Activated CD4-positive, alpha-beta T cell treated with anti-CD3 and anti-CD28 coated beads, Interleukin-2, amount 10 ng/mL, durations not matched to agents 24 days and 14 days (primary cell): ENCODE data around the gene KYAT1. TPM values are rescaled to one million over a fixed set of nuclear protein-coding genes. Genes with fewer than 3 reads are reported as not detected.
A peak's percentile ranks its signal among the peaks of the same experiment; 100 is the strongest.
"Not testable (repeated sequence)": the region's sequence is repeated elsewhere in the genome, so short reads cannot be mapped to it uniquely, and the experiment has no call there.

Source experiments
- DNase-seq: peaks from one replicate; pipeline ENCODE4 v3.0.0; 2022
- H3K27ac Mint-ChIP-seq: one replicate; pipeline ENCODE4 v1.8.0; 2022; ENCODE audit warnings: mild to moderate bottlenecking, mixed read lengths
- H3K27me3 Mint-ChIP-seq: one replicate; pipeline ENCODE4 v1.8.0; 2022; ENCODE audit warnings: mixed read lengths
- H3K36me3 Mint-ChIP-seq: one replicate; pipeline ENCODE4 v1.8.0; 2022; ENCODE audit warnings: low read depth, mild to moderate bottlenecking, mixed read lengths
- H3K4me1 Mint-ChIP-seq: one replicate; pipeline ENCODE4 v1.8.0; 2021; ENCODE audit warnings: mixed read lengths
- H3K4me3 Mint-ChIP-seq: one replicate; pipeline ENCODE4 v1.8.0; 2022; ENCODE audit warnings: mild to moderate bottlenecking, moderate library complexity, mixed read lengths
- H3K9me3 Mint-ChIP-seq: one replicate; pipeline ENCODE4 v1.8.0; 2021; ENCODE audit warnings: mixed read lengths
- intact Hi-C: fragments of 100-400 bp; cut with micrococcal nuclease; formaldehyde crosslinking; loops from one replicate; pipeline ENCODE4 v1.15.1; 2023
- total RNA-seq: library from RNA; stranded (reverse); gene quantifications from 2 replicates; pipeline ENCODE4 v1.2.3, GENCODE V29; 2022

The KYAT1 gene
- total RNA-seq, 1 donor from 2014 or later, result 11.7 TPM

GRCh38 chr9:128819716-128820664 is 61.8 kb downstream of the KYAT1 start:
- Mint-ChIP-seq H3K27me3 (no peaks in the 10 kb centered on the region), H3K4me1 (peaks cover 12% of the 10 kb centered on the region), H3K36me3 (peaks cover 31% of the 10 kb centered on the region), H3K27ac (no peak overlapping the region), H3K4me3 (peak overlapping the region; percentile 60), H3K9me3 (no peaks in the 10 kb centered on the region)
- intact Hi-C loops, result loop anchor here (2.0 to 5.0 kb wide), 4 partner anchors 48 to 315 kb away; partner anchors contain the start of genes DYNC2I2, GLE1, ZDHHC12 and ZER1
- no peak for DNase-seq

GRCh38 chr9:128818839-128819715 is 62.7 kb downstream of the KYAT1 start:
- intact Hi-C loops, result loop anchor here (1.0 to 5.0 kb wide), 6 partner anchors 10 to 314 kb away; partner anchors contain the start of genes DYNC2I2, GLE1, LRRC8A and SPOUT1
- Mint-ChIP-seq H3K36me3 (peaks cover 23% of the 10 kb centered on the region), H3K27me3 (no peaks in the 10 kb centered on the region), H3K9me3 (no peaks in the 10 kb centered on the region), H3K4me3 (peak overlapping the region; percentile 85), H3K4me1 (peaks cover 12% of the 10 kb centered on the region), H3K27ac (peak overlapping the region; percentile 58)
- peak; percentile 85 for DNase-seq

GRCh38 chr9:128818099-128818838 is 63.5 kb downstream of the KYAT1 start, which contains the start of gene ENDOG:
Gene ENDOG, plus strand, starts transcription at chr9:128818500. Its CDS starts 185 bp downstream, at chr9:128818685.
- peak; percentile 100 for DNase-seq
- no peaks in the 10 kb centered on the region for H3K27me3 Mint-ChIP-seq
- peak within 1 kb of the TSS; percentile 84 for H3K27ac Mint-ChIP-seq
- intact Hi-C loops, result loop anchor here (1.0 to 5.0 kb wide), 6 partner anchors 11 to 313 kb away; partner anchors contain the start of genes DYNC2I2, GLE1, LRRC8A and SPOUT1
- no peaks in the 10 kb centered on the region for H3K9me3 Mint-ChIP-seq
- H3K4me1 Mint-ChIP-seq, result peaks cover 12% of the 10 kb centered on the region
- H3K4me3 Mint-ChIP-seq, result peak within 1 kb of the TSS; percentile 85
- peaks cover 18% of the 10 kb centered on the region for H3K36me3 Mint-ChIP-seq

- Mint-ChIP-seq H3K27me3 (no peaks in the 10 kb centered on the region), H3K9me3 (no peaks in the 10 kb centered on the region), H3K27ac (no peak overlapping the region), H3K36me3 (peaks cover 12% of the 10 kb centered on the region), H3K4me3 (no peak overlapping the region), H3K4me1 (no peaks in the 10 kb centered on the region)
- intact Hi-C loops, result no loop called here
- no peak for DNase-seq
These were observed 70.9 kb downstream of the KYAT1 start for GRCh38 chr9:128810873-128811272.

- Mint-ChIP-seq H3K4me3 (no peak overlapping the region), H3K4me1 (no peaks in the 10 kb centered on the region), H3K27ac (no peak overlapping the region), H3K9me3 (no peaks in the 10 kb centered on the region), H3K27me3 (no peaks in the 10 kb centered on the region), H3K36me3 (peaks cover 13% of the 10 kb centered on the region)
- no peak for DNase-seq
- intact Hi-C loops, result no loop called here
These were observed 71.9 kb downstream of the KYAT1 start for GRCh38 chr9:128809831-128810230.

GRCh38 chr9:128809036-128809599 is 72.6 kb downstream of the KYAT1 start:
- H3K4me3 Mint-ChIP-seq, result no peak overlapping the region
- H3K9me3 Mint-ChIP-seq, result no peaks in the 10 kb centered on the region
- no peak for DNase-seq
- H3K4me1 Mint-ChIP-seq, result no peaks in the 10 kb centered on the region
- peaks cover 13% of the 10 kb centered on the region for H3K36me3 Mint-ChIP-seq
- no peak overlapping the region for H3K27ac Mint-ChIP-seq
- intact Hi-C loops, result no loop called here
- H3K27me3 Mint-ChIP-seq, result no peaks in the 10 kb centered on the region

GRCh38 chr9:128808543-128808942 is 73.2 kb downstream of the KYAT1 start:
- H3K4me1 Mint-ChIP-seq, result no peaks in the 10 kb centered on the region

GRCh38 chr9:128807827-128808226 is 73.9 kb downstream of the KYAT1 start:
- no peak overlapping the region for H3K27ac Mint-ChIP-seq
- no peak overlapping the region for H3K4me3 Mint-ChIP-seq
- no peaks in the 10 kb centered on the region for H3K9me3 Mint-ChIP-seq
- DNase-seq, result no peak
- H3K4me1 Mint-ChIP-seq, result no peaks in the 10 kb centered on the region
- intact Hi-C loops, result no loop called here
- peaks cover 25% of the 10 kb centered on the region for H3K36me3 Mint-ChIP-seq
- no peaks in the 10 kb centered on the region for H3K27me3 Mint-ChIP-seq

More at GRCh38 chr9:128808543-128808942, 73.2 kb downstream of the KYAT1 start:
- Mint-ChIP-seq H3K27me3 (no peaks in the 10 kb centered on the region), H3K36me3 (peaks cover 18% of the 10 kb centered on the region), H3K4me3 (no peak overlapping the region), H3K9me3 (no peaks in the 10 kb centered on the region), H3K27ac (no peak overlapping the region)
- DNase-seq, result no peak
- intact Hi-C loops, result no loop called here

- no peak for DNase-seq
- intact Hi-C loops, result no loop called here
- Mint-ChIP-seq H3K27me3 (no peaks in the 10 kb centered on the region), H3K27ac (no peak overlapping the region), H3K4me3 (no peak overlapping the region), H3K4me1 (no peaks in the 10 kb centered on the region), H3K36me3 (peaks cover 31% of the 10 kb centered on the region), H3K9me3 (no peaks in the 10 kb centered on the region)
These were observed 76.1 kb downstream of the KYAT1 start for GRCh38 chr9:128805661-128806060.

- no peak overlapping the region for H3K27ac Mint-ChIP-seq
- intact Hi-C loops, result no loop called here
- H3K36me3 Mint-ChIP-seq, result peaks cover 32% of the 10 kb centered on the region
- H3K9me3 Mint-ChIP-seq, result no peaks in the 10 kb centered on the region
- no peak for DNase-seq
- no peaks in the 10 kb centered on the region for H3K27me3 Mint-ChIP-seq
- H3K4me1 Mint-ChIP-seq, result no peaks in the 10 kb centered on the region
- no peak overlapping the region for H3K4me3 Mint-ChIP-seq
These were observed 79.3 kb downstream of the KYAT1 start for GRCh38 chr9:128802482-128802881.

GRCh38 chr9:128800061-128800460 is 81.7 kb downstream of the KYAT1 start:
- no peak overlapping the region for H3K4me3 Mint-ChIP-seq
- DNase-seq, result no peak
- intact Hi-C loops, result no loop called here
- H3K36me3 Mint-ChIP-seq, result peaks cover 29% of the 10 kb centered on the region
- H3K9me3 Mint-ChIP-seq, result no peaks in the 10 kb centered on the region
- H3K27ac Mint-ChIP-seq, result no peak overlapping the region
- no peaks in the 10 kb centered on the region for H3K4me1 Mint-ChIP-seq
- H3K27me3 Mint-ChIP-seq, result no peaks in the 10 kb centered on the region

- no peak overlapping the region for H3K27ac Mint-ChIP-seq
- no peaks in the 10 kb centered on the region for H3K4me1 Mint-ChIP-seq
- intact Hi-C loops, result no loop called here
- peaks cover 28% of the 10 kb centered on the region for H3K36me3 Mint-ChIP-seq
- DNase-seq, result peak; percentile 51
- H3K9me3 Mint-ChIP-seq, result no peaks in the 10 kb centered on the region
- H3K4me3 Mint-ChIP-seq, result no peak overlapping the region
- H3K27me3 Mint-ChIP-seq, result no peaks in the 10 kb centered on the region
These were observed 82.9 kb downstream of the KYAT1 start for GRCh38 chr9:128798896-128799295.

- H3K9me3 Mint-ChIP-seq, intact Hi-C loops, DNase-seq, H3K4me3 Mint-ChIP-seq, H3K4me1 Mint-ChIP-seq, H3K27me3 Mint-ChIP-seq: not testable (repeated sequence)
- peaks cover 22% of the 10 kb centered on the region for H3K36me3 Mint-ChIP-seq
- H3K27ac Mint-ChIP-seq, result peak overlapping the region; percentile 25
These were observed 86.8 kb downstream of the KYAT1 start for GRCh38 chr9:128794961-128795360.
